KBM-7 (cell line): ENCODE measurements around the gene CPNE7.
"Not testable (repeated sequence)": the region's sequence is repeated elsewhere in the genome, so short reads cannot be mapped to it uniquely, and the experiment has no call there.

ENCODE experiments used
- DNase-seq: peaks from one replicate; pipeline ENCODE4 v3.0.0-alpha.2; 2015
- in situ Hi-C: fragments of 300-500 bp; cut with MboI; formaldehyde crosslinking; loops from 2 replicates; pipeline ENCODE4 v1.14.3; 2020; ENCODE audit warnings: low sequenced_read_pairs, low pct_unique_long_range_greater_than_20kb, mixed read lengths

The CPNE7 gene

DNA sequence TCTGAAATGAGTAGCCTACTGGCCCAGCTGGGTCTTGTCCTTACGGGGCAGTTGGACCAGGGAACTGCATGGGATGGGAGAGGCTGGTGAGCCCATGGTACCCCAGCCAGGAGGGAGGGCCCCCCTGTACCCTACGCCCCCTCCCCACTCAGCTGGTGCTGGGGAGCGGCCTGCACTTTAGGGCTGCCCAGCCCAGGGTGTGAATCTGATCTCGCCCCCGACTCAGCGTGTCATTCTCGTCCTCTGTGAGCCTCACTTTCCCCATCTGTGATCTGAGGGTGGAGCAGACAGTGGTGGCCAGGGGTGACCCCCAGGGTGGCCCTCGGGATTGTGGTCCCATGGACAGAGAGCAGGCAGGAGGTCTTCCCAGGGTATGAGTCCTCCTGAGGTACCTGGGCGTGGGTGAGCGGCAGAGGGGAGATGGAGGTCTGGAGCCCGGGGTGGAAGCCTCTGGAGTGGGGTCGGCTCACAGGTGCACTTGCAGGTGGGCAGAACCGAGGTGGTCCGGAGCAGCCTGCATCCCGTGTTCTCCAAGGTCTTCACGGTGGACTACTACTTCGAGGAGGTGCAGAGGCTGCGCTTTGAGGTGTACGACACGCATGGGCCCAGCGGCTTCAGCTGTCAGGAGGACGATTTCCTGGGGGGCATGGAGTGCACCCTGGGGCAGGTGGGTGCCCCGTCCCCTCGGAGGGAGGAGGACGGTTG lies 1.6 kb downstream of the CPNE7 start:
- no peak for DNase-seq
- in situ Hi-C loops, result no loop called here

DNA sequence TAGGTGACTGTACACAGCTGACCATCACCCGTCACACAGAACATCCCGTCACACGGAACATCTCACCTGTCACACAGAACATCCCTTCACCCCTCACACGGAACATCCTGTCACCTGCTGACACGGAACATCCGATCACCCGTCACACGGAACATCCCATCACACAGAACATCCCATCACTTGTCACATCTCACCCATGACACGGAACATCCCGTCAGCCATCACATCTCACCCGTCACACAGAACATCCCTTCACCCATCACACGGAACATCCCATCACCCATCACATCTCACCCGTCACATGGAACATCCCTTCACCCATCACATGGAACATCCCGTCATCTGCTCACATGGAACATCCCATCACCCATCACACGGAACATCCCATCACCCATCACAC lies 3.8 kb downstream of the CPNE7 start:
- DNase-seq, result no peak
- in situ Hi-C loops, result no loop called here

DNA sequence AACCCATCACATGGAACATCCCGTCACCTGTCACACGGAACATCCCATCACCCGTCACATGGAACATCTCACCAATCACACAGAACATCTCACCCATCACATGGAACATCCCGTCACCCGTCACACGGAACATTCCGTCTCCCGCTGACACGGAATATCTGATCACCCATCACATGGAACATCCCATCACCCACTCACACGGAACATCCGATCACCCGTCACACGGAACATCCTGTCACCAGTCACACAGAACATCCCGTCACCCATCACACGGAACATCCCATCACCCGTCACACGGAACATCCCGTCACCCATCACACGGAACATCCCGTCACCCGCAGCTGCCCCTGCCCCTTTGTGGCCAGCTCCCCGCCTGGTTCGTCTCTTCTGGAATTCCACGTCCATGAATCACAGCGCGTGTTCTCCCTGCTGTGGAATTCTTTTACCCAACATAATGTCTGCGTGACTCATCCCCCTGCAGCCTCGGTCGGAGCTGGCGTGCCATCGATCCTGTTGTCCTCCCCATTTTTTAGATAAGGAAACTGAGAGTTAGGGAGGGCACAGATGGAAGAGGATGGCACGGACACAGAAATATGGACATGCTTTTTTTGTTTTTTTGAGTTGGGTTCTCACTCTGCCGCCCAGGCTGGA lies 5.6 kb downstream of the CPNE7 start:
- in situ Hi-C loops, result no loop called here
- DNase-seq, result no peak

DNA sequence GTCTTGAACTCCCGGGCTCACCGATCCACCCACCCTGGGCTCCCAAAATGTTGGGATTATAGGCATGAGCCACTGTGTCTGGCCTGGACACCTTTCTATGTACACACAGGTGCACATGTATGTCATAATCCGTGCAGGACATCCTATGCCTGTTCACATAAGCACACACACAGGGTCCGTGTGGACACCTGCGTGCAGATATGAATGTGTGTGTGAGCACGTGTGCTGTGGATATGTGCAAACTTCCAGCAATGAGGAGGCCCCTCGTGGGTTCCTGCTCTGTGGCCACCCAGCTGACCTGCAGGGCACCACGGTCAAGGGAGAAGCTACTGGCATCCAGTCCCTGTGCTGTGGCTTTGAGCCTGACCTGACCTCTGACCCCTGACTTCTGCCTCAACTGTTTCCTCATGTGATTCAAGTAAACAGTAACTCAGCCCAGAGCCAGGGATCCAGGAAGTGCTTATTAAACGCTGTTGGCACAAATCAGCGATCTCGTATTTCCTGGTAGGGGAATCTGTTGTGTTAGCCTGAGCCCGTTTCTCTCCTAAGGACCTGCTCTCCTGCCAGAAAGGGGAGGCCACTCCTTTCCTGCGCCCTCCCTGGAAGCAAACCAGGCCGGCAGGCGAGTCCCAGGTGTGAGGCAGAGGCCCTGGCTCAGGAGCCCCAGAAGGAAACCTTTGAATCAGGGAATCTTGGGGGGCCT lies 6.5 kb downstream of the CPNE7 start:
- DNase-seq, result no peak
- in situ Hi-C loops, result no loop called here

DNA sequence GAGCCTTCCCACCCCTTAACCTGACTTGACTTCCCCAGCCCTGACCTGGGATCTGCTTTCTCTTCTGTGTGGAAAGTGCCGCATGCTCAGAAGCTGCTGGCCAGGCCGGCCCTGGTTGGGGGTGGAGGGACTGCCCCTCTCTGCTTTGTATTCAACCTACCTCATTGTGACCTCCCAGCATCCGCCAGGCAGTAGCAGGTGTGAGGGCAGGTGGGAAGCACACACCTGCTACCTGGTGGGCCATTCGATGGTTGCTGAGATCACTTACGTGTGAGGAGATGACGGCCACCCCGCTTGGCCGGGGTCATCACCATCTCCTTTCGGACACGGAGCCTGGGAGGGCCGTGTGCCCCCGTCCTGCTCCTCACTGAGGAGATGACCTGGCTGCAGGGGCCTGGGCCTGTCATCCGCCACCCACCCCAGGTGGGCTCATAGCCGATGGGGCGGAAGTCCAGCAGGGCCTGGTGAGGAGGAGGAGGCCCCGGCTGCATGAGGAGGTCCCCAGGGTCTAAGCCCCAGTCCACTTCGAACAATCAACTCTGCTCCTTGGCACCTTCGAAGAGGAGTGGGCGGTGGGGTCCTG lies 7.1 kb downstream of the CPNE7 start:
- no peak for DNase-seq
- in situ Hi-C loops, result no loop called here

DNA sequence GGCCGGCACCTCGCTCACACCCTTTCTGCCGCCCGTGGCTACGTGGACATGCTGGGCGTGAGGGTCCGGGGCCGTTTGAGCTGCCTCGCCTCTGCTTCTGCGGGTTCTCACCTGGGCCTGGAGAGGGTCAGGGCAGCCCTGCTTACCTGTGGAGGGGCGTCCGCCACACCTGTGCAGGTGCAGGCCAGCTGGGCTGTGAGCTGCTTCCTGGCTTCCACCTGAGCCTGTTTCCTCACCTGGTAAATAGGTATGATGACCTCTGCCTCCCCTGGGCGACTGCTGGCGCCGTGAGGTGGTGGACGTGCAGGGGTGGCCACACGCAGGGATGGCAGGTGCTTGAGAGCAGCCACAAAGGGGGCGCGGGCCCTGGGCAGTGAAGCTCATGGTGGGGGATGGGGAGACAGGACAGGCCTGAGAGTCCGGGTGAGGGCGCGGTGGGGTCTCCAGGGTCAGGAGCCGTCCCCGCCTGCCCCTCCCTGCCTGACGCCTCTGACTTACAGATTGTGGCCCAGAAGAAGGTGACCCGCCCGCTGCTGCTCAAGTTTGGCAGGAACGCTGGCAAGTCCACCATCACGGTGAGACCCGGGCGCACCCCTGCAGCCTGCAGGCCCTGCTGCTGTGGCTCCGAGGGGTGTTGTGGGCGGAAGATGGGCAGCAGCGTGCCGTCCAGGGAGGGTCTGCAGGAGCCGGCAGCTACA lies 7.8 kb downstream of the CPNE7 start:
- in situ Hi-C loops, result no loop called here

DNA sequence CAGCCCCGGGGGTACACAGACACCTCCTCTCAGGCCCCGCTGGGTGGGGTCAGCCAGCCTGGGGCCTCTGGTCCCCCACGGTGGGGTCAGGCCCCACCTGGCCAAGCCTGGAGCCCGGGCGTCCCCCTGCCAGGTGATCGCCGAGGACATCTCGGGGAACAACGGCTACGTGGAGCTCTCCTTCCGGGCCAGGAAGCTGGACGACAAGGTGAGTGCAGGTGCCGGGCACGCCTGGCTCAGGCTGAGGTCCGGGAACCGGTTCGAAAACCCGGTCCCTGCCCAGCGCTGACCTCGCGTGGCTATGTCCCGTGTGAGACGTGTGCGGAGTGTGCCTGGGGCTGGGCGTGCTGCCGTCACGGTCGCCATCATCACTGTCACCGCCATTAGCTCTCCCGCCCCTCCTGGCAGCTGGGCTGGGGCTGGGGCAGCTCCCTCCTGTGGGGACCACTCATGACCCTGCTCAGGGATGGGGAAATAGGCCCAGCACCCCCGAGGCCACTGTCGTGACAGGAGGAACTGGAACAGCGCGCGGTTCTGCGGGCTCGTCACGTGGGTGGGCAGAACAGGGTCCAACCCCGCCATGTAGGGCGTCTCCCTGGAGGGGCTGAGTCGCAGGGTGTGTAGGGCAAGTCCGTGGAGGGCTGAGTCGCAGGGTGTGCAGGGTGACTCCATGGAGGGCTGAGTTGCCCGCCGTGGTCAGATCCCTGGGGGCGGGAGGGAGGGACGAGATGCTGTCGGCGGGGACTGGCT lies 8.5 kb downstream of the CPNE7 start:
- no peak for DNase-seq
- in situ Hi-C loops, result no loop called here

More for the DNA sequence above, 7.8 kb downstream of the CPNE7 start:
- no peak for DNase-seq

DNA sequence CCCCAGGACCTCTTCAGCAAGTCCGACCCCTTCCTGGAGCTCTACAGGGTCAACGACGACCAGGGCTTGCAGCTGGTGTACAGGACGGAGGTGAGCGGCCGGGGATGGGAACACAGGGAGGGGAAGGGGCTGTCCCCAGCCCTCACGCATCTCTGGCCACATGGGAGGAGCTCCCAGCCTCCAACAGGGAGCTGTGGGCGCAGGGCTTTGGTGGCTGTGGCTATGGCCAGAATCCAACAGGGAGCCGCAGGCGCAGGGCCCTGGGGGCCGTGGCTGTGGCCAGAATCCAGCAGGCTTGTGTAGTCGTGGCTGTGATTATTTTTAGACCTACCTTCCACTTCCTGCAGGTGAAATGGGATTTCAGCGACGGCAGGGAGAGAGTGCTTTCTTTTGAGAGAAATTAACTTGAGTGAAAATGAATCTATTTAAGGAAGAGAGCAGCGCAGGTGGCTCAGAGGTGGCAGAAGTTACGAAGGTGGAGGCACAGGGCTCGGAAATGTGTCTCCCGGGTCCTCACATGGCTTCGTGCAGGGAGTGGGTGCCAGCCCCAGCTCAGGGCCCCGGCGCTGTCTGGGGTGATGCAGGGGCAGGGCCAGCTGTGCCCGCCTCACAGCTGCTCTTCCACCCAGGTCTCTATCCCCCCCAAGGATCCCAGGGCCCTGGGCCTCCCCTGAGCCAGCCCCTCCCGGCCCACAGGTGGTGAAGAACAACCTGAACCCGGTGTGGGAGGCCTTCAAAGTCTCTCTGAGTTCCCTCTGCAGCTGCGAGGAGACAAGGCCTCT lies 9.4 kb downstream of the CPNE7 start:
- DNase-seq, result no peak
- in situ Hi-C loops, result no loop called here

DNA sequence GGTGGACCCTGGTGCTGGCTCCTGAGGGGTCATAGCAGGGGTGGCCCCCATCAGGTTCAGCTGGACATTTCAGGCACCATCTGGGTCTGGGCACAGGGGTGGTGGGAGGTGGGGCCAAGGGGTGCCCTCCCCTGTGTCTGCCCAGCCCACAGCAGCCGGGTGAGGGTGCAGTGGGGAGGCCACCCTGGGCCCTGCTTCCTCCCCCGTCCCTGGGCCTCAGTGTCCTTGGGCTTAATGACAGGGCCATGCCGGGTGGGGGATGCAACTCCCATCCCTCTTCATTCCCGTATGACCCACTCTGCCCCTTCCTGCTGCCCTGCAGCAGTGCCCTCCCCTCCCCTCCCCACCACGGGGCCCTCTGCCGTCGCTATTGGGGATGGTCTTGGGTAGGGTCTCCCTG lies 10.7 kb downstream of the CPNE7 start:
- no peak for DNase-seq
- in situ Hi-C loops, result no loop called here

DNA sequence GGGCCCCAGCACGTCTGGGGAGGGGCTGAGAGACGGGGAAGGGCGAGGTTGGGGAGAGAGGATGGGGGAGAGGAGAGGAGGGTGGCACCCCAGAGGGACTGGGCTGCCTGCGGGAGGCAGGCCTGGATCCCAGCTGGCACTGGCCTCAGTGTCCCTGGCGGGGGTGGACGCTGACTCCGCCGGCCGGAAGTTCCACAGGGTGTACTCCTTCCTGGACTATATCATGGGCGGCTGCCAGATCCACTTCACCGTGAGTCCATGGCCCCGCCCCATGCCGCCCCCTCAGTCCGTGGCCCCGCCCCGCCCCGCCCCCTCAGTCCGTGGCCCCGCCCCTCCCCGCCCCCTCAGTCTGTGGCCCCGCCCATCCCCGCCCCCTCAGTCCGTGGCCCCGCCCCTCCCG lies 11.3 kb downstream of the CPNE7 start:
- in situ Hi-C loops, result no loop called here

DNA sequence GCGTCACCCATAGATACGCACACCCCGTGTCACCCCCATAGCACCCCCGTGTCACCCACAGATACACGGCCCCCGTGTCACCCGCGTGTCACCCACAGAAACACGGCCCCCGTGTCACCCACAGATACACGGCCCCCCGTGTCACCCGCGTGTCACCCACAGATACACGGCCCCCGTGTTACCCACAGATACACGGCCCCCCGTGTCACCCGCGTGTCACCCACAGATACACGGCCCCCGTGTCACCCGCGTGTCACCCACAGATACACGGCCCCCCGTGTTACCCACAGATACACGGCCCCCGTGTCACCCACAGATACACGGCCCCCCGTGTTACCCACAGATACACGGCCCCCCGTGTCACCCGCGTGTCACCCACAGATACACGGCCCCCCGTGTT lies 12.1 kb downstream of the CPNE7 start:
- in situ Hi-C loops, DNase-seq: not testable (repeated sequence)

More for the DNA sequence above, 11.3 kb downstream of the CPNE7 start:
- no peak for DNase-seq

DNA sequence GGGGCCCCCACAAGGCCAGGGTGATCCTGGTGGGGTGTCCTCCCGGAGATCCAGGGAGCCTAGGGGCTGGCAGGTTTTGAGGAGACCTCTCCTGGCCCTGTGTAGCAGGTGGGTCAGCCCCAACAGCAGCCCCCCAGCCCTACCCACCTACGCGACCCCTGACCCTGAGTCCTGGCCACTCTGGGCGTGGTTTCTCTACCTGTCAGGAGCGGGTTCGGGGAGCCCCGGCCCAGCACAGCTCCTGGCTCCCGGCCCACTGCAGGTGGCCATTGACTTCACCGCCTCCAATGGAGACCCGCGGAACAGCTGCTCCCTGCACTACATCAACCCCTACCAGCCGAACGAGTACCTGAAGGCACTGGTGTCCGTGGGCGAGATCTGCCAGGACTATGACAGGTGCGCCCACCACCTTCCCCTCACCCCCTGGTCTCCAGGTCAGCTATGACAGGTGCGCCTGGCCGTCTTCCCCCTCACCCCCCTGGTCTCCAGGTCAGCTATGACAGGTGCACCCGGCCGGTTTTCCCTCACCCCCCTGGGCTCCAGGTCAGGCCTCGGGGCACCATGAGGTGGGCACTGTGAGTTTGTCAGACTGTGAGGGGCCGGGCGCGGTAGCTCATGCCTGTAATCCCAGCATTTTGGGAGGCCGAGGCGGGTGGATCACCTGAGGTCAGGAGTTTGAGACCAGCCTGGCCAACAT lies 13.0 kb downstream of the CPNE7 start:
- no peak for DNase-seq
- in situ Hi-C loops, result no loop called here

DNA sequence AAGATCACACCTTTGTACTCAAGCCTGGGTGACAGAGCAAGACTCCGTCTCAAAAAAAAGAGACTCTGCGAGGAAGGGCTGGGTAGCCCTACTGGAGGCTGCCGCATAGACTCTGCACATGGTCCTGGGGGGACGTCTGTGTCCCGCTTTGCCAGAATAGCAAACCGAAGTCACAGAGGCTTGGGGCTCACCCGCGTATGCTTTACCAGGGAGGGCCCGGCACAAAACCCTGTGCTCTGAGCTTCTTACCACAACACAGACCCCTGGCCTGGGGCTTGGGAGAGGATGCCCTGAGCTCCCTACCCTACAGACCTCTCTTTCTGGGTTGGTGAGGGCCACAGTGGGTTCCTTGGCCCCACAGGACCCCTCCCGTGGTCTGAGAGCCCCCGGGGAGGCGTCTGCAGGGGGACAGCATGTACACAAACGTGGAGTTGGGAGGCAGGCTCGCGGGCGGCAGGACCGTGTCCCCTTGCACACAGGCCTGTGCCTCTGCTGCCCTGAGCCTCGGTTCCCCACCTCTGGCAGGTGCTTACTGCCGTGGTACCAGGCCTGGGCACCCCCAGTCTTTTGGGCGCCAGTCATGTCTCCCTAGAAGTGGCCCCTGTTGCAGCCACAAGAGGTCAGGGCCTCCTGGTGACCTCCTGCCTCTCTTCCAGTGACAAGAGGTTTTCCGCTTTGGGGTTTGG lies 13.8 kb downstream of the CPNE7 start:
- in situ Hi-C loops, result no loop called here
- no peak for DNase-seq

DNA sequence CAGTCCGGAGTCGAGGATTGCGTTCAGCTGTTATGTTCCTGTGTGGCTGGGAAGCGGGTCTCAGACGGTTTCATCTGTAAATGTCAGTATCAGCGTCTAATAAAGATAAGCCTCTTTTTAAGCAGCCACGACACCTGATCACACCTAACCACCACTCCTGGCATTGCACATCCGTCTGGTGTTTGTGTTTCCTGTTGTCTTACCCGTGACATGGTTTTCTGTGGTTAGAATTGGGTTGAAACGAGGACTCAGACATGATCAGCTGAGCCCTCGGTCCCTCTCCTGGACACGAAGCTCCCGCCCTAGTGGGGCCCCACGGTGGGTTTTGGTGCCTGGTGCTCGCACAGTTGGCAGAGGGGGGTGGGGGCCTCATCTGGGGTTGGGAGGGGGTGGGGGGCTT lies 18.3 kb downstream of the CPNE7 start:
- in situ Hi-C loops, result no loop called here

DNA sequence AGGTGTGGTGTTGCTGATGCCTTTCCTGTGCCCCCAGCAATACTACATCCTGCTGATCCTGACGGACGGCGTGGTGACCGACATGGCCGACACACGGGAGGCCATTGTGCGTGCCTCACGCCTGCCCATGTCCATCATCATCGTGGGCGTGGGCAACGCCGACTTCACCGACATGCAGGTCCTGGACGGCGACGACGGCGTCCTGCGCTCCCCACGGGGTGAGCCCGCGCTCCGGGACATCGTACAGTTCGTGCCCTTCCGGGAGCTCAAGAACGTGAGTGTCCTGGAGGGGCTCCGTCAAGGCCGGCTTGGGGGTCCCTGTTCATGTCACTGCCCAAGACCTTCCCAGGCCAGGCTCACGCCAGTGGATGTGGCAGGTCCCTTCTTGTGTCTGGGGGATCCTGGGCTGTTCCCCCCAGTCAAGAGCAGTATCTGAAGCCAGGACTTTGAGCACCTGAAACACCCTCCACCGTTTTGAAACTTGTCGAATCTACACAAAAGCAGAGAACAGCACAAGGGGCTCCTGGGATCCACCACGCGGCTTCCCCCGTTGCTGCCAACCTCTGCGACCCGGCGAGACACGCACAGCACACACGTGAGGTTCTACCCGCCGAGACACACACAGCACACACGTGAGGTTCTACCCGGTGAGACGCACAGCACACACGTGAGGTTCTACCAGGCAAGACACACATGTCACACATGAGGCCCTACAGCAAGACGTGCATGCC lies 19.9 kb downstream of the CPNE7 start:
- no peak for DNase-seq
- in situ Hi-C loops, result no loop called here

More for the DNA sequence above, 18.3 kb downstream of the CPNE7 start:
- DNase-seq, result no peak

DNA sequence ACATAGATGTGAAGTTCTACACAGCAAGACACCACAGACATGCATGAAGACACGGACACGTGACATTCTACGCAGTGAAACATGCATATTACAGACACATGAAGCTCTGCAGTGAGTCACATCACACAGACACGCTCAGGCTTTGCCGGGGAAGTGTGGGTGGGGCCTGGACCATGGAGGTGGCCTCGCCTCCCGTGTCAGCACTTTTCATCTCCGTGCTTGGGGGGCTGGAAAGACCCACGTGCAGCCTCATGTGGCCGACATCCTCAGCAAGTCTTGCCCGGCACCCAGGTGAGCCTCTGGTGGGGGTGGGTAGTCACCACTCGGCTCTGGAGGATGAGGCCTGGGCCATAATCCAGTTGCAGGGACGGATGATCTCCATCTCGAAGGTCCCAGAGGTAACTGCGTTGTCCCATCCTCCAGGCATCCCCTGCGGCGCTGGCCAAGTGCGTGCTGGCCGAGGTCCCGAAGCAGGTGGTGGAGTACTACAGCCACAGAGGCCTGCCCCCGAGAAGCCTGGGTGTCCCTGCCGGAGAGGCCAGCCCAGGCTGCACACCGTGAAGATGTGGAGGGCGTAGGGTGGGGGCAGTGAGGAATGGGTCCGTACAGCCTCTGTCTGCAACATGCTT lies 20.6 kb downstream of the CPNE7 start:
- in situ Hi-C loops, result no loop called here
- DNase-seq, result no peak
